M059J (cell line): ENCODE data around the gene PPP2R5A. TPM values are rescaled to one million over a fixed set of nuclear protein-coding genes. Genes with fewer than 3 reads are reported as not detected.
"Not testable (repeated sequence)": the region's sequence is repeated elsewhere in the genome, so short reads cannot be mapped to it uniquely, and the experiment has no call there.

Experiments used
- DNase-seq: peaks from one replicate; pipeline ENCODE4 v3.0.0-alpha.2; 2012; ENCODE audit warnings: low read depth
- total RNA-seq: library from RNA; depleted of rRNA; stranded (reverse); fragments of >200 nt; shearing (Covaris generic); gene quantifications from 2 replicates; pipeline ENCODE4 v1.2.3, GENCODE V29; 2014

PPP2R5A gene
- total RNA-seq, 1 experiment from 2014 or later = 22.9 TPM

DNA sequence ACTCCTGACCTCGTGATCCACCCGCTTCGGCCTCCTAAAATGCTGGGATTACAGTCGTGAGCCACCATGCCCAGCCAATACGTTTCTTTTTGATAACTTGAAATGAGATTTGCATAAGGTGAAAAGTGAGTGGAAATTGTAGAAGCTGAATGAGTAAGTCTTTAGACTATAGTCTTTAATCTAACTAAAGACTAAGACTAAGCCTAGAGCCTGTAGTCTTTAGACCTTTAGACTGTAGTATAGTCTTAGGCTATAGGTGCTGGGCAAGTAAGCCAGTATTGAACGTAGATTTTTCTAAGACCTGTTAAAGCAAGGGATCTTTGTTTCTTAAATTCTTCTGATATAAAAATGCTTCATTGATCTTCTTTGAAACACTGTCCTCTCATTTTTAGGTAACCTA is 12.1 kb downstream of the PPP2R5A start:
- DNase-seq = no peak

DNA sequence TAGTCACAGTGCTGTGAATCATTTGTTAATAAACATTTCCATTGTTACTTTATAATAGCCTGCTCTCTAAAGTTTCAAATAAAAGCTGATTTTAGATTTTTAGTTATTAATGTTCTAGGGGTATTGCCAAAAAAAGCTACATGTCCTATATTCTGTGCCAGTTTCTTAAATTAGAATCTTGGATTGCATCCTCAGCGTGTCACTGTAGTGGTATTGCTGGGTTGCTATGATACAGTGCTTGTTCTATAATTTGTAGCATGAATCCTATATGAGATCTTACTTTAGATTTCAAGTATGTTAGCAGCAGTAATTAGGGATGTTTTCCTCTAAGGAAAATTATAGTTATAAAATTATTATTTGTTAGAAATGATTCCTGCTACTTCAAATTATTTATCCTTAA is 16.4 kb downstream of the PPP2R5A start:
- no peak for DNase-seq

DNA sequence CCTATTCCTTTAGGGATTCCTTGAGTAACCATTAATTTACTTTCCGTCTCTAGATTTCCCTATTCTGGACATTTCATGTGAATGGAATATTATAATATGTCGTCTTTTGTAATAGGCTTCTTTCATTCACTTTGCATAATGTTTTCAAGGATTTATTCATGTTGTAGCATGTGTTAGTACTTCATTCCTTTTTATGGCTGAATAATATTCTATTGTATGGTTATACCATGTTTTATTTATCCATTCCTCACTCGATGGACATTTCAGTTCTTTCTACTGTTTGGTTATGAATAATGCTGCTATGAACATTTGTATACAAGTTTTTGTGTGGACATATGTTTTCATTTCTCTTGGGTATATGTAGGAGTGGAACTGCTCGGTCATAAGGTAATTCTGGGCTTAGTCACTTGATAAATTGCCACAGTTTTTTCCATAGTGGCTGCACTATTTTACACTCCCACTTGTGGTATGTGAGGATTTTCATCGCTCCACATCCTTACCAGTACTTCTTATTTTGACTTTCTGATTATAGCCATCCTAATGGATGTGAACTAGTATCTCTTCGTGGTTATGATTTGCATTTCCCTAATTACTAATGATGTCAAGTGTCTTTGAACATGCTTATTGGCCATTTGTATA is 17.7 kb downstream of the PPP2R5A start:
- DNase-seq = no peak

- no peak for DNase-seq
These were observed 20.1 kb downstream of the PPP2R5A start for GRCh38 chr1:212305342-212305741.

DNA sequence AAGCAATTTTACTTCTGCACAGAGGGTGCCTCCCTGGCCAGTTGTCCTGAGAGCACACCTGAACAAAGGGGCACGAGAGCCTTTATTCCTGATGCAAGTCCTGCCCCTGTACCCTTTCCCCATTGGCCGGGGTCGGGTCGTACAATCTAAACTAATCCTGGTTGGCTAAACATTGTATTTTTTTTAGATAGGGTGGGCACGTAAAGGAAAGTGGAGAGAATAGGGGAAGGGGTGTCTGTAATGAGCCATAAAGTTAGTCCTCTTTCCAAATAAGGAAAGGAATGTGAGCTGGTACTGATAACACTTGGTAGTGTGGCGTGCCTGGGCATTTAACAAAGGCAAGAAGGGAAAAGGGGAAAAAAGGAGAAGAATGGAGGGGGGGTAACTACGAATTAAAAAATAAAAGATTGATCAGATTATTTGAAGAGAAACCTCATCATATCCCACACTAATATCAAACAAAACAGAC is 20.8 kb downstream of the PPP2R5A start:
- not testable (repeated sequence) for DNase-seq

DNA sequence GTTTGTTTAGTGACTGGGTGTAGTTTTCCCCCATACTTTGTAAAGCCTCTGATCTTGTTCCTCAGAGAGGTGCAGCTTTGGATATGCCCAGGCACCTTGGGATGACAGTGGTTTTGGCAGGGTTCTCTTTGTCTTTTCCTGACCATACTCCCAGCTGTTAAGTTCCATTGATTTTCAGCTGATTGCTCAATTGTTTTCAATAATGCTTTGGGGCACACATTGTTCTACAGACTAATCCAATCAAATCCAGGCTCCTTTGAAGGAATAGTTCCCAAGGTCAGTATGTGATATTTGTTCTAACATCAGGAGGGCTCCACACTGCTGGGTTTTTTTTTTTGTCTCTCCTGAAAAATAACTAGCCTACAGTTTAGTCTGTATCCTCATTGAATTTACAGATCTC is 24.8 kb downstream of the PPP2R5A start:
- DNase-seq = no peak

GRCh38 chr1:212310383-212310782 is 25.2 kb downstream of the PPP2R5A start:
- no peak for DNase-seq

DNA sequence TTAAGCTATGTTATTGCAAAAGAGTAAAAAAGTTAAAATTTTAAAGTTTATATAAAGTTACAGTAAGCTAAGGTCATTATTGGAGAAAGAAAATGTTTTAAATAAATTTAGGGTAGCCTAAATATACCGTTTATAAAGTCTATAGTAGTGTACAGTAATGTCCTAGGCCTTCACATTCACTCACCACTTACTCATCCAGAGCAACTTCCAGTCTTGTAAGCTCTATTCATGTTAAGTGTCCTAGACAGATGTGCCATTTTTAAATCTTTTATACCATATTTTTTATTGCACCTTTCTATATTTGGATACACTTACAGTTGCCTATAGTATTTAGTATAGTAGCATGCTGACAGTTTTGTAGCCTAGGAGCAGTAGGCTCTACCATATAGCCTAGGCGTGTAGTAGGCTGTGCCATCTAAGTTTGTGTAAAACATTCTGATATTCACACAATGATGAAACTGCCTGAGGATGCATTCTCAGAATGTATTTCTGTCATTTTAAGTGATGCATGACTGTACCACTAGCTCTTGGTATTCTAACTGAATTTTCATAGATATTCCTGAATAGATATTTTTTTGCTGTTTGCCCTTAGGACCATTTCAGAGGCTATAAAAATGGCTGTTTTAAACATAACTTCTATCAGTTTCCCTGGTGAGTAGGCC is 26.8 kb downstream of the PPP2R5A start:
- DNase-seq = no peak

- peak; percentile 22 for DNase-seq
These were observed 28.4 kb downstream of the PPP2R5A start for GRCh38 chr1:212313616-212314015.

DNA sequence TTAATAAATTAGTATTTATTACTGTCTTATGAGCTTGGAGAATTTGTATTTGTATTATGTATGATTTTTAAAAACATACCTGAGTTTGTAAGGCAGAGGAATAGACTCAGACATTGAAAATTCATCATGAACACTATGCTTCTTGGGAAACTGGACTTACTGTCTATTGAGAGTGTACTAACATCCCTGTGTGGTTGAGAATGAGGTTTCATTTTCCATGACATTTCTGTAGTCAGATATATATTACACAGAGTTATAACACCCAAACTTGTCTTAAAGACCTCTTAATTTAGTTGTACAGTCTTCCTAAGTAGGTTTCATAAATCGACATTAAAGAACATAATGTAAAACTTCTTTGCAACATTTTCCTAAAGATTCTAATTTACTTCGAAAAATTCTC is 30.0 kb downstream of the PPP2R5A start:
- no peak for DNase-seq

GRCh38 chr1:212315907-212316306 is 30.7 kb downstream of the PPP2R5A start:
- peak; percentile 49 for DNase-seq

DNA sequence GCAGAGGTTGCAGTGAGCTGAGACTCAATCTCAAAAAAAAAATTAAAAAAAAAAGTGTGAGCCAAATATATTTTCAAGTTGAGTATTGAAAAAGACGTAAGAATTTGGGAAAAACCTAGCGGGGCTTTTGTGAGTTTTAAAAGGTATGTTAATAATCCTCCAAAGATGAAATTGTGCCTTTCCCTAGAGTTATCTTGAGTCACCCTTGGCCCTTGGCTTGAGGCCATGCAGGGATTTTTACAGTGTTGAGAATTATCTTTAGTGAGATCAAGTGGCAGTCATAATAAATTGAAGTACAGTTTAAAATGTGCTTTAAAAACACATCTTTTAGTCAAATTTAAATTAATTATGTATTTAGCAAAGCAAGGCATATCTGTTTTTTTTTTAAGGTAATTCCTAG is 32.7 kb downstream of the PPP2R5A start:
- peak; percentile 37 for DNase-seq

- DNase-seq = not testable (repeated sequence)
These were observed 35.8 kb downstream of the PPP2R5A start for GRCh38 chr1:212321031-212321430.

- no peak for DNase-seq
These were observed 37.9 kb downstream of the PPP2R5A start for GRCh38 chr1:212323066-212323465.

DNA sequence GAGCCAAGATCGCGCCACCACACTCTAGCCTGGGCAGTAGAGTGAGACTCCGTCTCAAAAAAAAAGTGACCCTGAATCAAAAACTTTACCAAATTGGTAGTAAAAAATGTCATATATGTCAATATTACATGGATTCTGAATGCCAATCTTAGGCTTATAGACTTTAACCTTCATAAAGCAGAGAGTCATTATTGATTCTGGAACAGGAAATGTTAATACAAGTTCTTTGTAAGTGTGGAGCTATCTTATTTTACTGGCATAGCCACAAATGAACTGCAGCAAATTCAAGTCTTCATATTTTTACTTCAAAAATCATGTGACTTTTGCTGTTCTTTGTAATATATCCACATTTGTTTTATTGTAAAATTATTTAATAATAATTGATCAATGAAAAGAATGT is 41.3 kb downstream of the PPP2R5A start:
- DNase-seq = no peak

DNA sequence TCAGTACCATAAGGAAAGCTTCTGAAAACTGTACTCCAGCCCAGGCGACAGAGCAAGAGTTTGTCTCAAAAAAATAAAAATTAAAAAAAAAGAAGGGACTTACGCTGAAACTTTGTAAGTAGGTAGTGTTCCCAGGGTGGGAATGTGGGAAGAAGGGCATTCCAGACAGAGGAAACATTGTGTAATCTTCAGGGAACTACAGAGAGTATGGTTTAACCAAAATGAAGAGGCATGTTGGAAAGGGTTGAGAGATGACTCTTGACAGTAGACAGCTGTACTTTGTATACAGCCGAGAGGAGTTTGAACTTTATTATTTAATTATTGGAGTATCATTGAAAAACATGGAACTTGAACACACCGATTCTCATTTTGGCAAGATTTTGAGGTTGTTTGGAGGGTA is 43.0 kb downstream of the PPP2R5A start:
- no peak for DNase-seq

DNA sequence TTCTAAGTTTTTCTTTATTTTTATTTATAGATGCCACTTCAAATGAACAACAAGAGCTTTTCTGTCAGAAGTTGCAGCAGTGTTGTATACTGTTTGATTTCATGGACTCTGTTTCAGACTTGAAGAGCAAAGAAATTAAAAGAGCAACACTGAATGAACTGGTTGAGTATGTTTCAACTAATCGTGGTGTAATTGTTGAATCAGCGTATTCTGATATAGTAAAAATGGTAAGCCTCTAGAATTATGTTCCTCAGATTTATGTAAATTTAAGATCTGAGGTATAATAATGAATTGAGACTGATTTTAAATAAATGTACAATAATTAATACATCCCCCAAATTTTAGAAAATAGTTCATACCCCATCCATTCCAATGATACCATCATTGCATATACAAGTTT is 43.9 kb downstream of the PPP2R5A start:
- no peak for DNase-seq

DNA sequence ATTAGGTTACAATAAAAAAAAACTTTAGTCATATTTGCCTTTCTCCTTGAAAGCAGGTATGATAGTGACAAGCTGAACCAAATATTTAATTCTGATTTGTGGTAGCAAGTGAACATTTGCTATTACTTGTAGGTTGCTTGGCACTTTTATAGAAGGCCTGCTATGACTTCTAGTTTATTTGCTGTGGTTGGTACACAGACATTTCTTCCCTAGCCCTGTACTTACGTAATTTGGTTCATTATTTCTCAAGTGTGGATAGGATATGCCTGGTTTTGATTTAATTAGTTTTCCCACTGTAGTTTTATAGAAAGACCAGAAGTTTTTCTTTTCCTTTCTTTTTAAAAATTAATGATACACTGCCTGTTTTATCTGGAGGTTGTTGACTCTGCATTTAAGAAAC is 55.9 kb downstream of the PPP2R5A start:
- DNase-seq = no peak

DNA sequence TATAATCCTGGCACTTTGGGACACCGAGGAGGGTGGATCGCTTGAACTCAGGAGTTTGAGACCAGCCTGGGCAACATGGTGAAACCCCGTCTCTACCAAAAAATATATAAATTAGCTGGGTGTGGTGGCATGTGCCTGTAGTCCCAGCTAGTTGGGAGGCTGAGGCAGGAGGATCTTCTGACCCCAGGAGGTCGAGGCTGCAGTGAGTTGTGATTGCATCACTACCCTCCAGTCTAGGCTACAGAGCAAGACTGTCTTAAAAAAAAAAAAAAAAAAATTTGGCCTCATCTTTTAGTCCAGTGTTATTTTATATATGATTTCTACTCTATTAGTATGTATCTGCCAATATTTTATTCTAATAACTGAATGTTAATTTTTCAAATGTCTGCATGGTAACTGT is 59.7 kb downstream of the PPP2R5A start:
- no peak for DNase-seq

DNA sequence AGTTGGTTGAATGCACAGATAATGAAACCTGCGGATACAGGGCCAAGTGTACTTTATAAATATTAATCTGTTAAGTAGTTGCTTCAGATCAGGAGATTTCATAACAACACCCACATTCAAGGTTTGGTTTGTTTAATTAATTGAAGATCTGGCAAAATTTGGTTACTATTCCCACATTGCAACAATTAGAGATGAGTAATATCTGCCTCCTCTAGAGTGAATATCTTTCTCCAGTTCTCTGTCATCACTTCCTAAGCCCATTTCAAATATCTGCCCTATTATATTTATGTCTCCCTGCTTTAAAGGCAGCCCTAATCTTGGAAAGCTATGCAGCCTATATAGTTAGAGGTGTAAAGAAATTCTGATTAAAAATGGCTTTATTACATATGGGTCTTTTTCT is 61.4 kb downstream of the PPP2R5A start:
- DNase-seq = no peak

DNA sequence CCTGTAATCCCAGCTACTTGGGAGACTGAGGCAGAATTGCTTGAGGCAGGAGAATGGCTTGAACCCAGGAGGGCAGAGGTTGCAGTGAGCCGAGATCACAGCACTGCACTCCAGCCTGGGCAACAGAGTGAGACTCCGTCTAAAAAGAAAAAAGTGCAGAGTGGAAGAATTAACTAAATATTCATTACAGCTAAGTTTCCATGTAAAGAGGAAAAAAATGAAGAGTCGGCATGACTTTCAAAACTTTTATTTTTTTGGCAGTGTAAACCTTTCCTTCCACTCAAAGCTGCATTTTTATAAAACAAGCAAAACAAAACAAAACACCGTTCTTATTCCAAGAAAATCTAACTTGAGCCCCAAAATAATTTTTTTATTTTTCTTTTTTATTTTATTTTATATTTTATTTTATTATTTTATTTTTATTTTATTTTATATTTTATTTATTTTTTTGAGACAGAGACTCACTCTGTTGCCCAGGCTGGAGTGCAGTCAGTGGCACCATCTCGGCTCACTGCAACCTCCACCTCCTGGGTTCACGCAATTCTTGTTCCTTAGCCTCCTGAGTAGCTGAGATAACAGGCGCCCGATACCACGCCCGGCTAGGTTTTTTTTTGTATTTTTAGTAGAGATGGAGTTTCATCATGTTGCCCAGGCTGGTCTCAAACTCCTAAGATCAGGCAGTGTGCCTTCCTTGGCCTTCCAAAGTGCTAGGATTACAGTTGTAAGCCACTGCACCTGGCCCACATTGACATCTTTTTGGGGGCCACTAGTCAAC is 66.6 kb downstream of the PPP2R5A start:
- DNase-seq = no peak

DNA sequence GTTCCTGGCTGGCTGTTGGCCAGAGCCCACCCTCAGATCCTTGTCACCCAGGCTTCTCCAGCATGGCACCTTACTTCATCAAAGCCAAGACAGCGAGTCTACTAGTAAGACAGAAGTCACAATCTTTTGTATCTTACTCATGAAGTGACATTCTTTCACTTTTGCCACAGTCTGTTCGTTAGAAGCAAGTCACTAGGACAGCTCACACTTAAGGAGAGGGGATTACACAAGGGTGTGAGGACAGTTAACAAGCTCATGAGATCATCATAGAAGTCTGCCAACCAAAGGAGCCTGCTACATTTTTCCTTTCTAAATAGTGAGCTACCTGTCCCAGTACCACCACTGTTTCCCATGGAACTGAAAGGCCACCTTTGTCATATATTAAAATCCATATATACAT is 68.0 kb downstream of the PPP2R5A start:
- DNase-seq = peak; percentile 12

- no peak for DNase-seq
These were observed 69.3 kb downstream of the PPP2R5A start for GRCh38 chr1:212354464-212354863.
